Activated T-cell treated with anti-CD3 and anti-CD28 coated beads, Interleukin-2, amount 50 U/mL, for 4 hours (primary cell): Measurements from ENCODE around the gene HERPUD2. TPM values are rescaled to one million over a fixed set of nuclear protein-coding genes. Genes with fewer than 3 reads are reported as not detected.

Experiments
- ATAC-seq, 2 donors: fragments of 200-7000 bp; cut with Tn5 transposase; one replicate each; pipeline ENCODE4 v1.10.0; 2021
- DNase-seq: peaks from one replicate; pipeline ENCODE4 v3.0.0-alpha.2; 2020
- H3K27me3 Mint-ChIP-seq: one replicate; pipeline ENCODE4 v1.8.0; 2021; ENCODE audit warnings: low read depth, mixed read lengths
- H3K36me3 Mint-ChIP-seq: one replicate; pipeline ENCODE4 v1.8.0; 2022; ENCODE audit warnings: mixed read lengths; ENCODE audit not compliant: insufficient read depth
- H3K4me1 Mint-ChIP-seq: one replicate; pipeline ENCODE4 v1.8.0; 2021; ENCODE audit warnings: low read depth, mixed read lengths
- H3K4me3 Mint-ChIP-seq: one replicate; pipeline ENCODE4 v1.8.0; 2021; ENCODE audit warnings: mild to moderate bottlenecking, moderate library complexity, mixed read lengths
- H3K9me3 Mint-ChIP-seq: one replicate; pipeline ENCODE4 v1.8.0; 2021; ENCODE audit warnings: mixed read lengths
- total RNA-seq, 3 donors: library from RNA; stranded (reverse); gene quantifications; one replicate each; pipeline ENCODE4 v1.2.1, GENCODE V29; 2021

HERPUD2 gene
- total RNA-seq, 3 donors from 2014 or later = 14.9 to 18.5 (median 15.8) TPM

DNA sequence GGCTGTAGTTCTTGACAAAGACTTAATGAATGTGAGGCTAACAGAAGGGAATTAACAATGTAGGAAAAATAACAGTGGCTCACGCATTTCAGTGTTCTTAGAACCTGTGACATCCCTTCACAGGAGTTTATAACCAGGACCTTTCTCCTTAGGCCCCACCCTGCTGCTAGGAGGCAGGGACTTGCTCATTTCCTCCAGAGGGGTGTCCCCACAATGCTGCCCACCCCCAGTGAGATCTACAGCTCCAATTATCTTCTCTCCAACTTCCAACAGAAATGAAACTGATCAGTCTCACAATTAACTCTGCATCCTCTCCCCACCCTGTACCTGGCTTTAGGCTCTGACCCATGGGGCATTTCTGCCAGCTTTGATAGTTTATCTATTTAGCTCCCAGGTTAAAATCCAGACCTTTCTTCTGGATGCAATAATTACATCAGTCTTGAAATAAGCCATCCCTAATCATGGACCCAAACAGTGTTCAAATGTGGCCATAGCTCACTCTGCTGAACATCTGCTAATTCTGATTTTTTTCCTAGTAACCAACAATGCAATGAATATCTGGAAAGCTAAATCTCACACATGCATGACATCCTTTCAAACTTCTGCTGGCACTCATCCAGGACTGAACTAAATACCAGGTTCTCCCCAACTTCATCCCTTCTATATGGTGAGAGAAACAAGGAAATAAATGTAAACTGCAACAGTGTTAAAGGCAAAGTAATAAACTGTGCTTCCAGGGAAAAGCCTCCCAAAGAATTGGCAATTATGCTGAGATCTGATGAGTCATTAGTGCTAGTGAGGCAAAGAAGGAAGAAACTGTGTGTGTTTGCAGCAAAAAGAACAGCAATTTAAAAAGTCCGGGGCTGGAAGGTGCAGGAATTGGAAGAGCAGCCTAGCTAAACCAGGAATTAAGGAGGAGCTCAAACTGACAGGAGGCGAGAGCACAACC is 64.6 kb downstream of the HERPUD2 start:
- Mint-ChIP-seq H3K9me3 (no peaks in the 10 kb centered on the region), H3K36me3 (peaks cover 24% of the 10 kb centered on the region), H3K4me1 (no peaks in the 10 kb centered on the region)

DNA sequence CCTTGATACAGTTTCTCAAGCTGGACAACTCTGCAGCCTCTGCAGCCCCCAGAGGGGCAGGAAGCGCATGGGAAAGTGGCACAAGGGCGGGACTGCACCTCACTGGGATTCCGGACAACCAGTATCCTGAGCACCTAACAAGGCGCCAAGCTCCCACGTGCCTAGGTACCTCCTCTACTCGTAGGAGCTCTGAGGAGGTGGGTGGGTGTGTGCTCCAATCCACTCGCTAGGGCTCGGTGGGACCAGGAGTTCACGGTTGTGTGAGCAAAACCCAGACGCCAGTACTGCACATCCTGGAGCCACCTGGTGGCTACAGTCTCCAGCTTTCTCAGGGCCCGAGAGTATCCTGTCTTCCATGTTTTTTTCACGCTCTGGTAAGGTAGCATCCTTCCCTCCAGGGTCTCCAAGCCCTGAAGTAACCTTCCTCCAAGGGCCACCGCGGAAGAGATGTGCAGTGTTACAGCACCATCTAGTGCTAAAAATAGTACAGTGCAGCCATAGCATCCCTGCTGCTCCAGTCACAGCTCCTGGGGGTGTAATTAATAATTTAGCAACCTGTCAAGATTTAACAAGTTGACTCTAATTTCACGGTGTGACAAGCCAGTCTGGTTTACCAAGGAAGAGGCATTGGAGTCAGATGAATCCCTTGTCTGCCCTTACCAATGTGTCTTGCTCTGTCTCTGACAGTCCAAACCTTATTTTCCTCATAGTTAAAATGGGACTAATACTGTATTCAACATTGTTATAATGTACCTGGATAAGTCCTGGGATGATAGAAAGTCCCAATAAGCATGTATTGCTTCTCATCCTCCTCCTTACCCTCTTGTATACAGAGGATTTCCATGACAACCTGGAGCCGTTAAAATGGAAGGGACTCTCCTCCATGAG is 70.4 kb downstream of the HERPUD2 start:
- DNase-seq (peak; percentile 14), ATAC-seq (peak; percentile 87 to 88)
- Mint-ChIP-seq H3K9me3 (no peaks in the 10 kb centered on the region), H3K27me3 (no peaks in the 10 kb centered on the region), H3K4me1 (peaks cover 1% of the 10 kb centered on the region), H3K4me3 (no peak overlapping the region), H3K36me3 (peaks cover 6% of the 10 kb centered on the region)

More for the DNA sequence above, 64.6 kb downstream of the HERPUD2 start:
- DNase-seq (no peak), ATAC-seq (no peak)
- Mint-ChIP-seq H3K27me3 (no peaks in the 10 kb centered on the region), H3K4me3 (no peak overlapping the region)

DNA sequence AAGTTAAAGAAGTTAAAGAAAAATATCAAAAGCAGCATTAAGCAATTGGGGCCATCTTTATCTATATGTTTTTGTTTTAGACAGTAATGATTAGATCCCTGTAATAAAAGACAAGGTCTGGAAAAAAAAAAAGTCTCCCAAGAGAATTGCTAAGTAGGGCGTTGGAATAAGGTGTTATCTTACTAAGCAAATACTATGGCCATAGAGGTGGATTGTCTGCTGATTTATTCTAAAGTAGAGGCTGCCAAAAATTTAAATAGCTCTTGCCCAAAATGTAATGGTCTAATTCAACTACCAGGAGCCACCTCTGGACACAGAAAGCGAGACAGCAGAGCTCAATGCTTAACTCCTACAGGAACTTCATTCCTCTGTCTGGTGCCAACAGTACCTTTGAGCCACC is 71.6 kb downstream of the HERPUD2 start:
- no peak for DNase-seq
- H3K4me3 Mint-ChIP-seq = no peak overlapping the region
- H3K27me3 Mint-ChIP-seq = no peaks in the 10 kb centered on the region

DNA sequence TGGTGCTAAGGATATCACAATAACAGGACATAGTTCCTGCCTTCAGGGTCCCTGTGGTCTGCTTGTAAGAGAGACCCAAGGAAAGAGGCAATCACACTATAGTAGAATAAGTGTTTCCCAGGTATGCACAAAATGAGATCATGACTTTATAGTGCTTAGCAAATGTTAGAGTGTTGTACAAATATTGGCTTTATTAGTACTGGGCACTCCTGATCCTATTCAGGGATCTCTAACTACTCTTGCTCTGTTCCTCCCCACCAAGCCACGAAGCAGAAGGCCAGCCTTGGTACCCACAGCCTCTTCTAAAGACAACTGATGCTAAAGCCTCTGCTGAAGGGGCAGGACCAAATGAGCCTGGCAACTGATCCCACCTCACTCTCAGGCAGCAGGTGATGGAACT is 75.1 kb downstream of the HERPUD2 start:
- no peaks in the 10 kb centered on the region for H3K9me3 Mint-ChIP-seq
- no peaks in the 10 kb centered on the region for H3K27me3 Mint-ChIP-seq
- peaks cover 10% of the 10 kb centered on the region for H3K36me3 Mint-ChIP-seq
- peaks cover 1% of the 10 kb centered on the region for H3K4me1 Mint-ChIP-seq
- ATAC-seq (no peak), DNase-seq (no peak)
- no peak overlapping the region for H3K4me3 Mint-ChIP-seq

More for the DNA sequence above, 71.6 kb downstream of the HERPUD2 start:
- ATAC-seq = no peak
- Mint-ChIP-seq H3K36me3 (peaks cover 8% of the 10 kb centered on the region), H3K9me3 (no peaks in the 10 kb centered on the region), H3K4me1 (peaks cover 1% of the 10 kb centered on the region)

DNA sequence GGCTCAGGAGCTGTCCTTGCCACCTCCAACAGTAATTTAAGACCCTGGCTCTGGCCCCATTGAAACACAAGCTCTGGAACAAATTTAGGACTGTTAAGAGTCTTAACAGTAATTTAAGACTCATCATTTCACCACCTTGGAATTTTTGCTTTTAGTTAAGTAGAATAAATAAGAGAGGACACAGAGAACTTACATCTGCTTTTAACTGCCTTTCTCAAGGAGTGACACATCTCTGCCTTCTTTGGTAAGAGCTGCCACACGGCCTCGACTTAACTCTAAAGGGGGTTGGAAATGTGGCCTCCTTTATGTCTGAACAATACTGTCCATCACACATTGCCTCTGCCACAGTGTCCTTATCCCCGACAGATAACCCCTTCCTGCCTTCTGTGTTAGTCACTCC is 77.9 kb downstream of the HERPUD2 start:
- no peak for ATAC-seq
- H3K36me3 Mint-ChIP-seq = peaks cover 12% of the 10 kb centered on the region
- no peak overlapping the region for H3K4me3 Mint-ChIP-seq
- no peaks in the 10 kb centered on the region for H3K4me1 Mint-ChIP-seq
- DNase-seq = no peak
- H3K9me3 Mint-ChIP-seq = no peaks in the 10 kb centered on the region
- no peaks in the 10 kb centered on the region for H3K27me3 Mint-ChIP-seq

DNA sequence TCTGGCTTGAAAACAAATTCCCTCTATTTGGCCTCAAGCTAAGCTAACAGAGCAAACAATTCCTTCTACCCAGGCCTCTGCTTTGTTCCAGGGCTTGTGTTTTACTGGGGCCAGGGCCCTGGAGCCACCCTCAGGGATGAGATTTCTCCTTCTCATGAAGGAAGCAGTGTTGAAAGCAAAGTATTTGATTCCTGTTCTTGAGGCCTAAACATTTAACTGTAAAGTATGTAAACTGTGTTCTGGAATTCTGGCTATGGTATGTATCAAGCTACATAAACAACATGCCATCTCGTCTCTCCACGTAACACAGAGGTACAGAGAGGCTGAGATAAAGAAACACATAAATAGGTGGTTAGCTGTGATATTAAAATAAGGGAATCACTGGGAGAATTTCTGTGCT is 81.8 kb downstream of the HERPUD2 start:
- peaks cover 4% of the 10 kb centered on the region for H3K9me3 Mint-ChIP-seq
- no peak for DNase-seq
- no peaks in the 10 kb centered on the region for H3K27me3 Mint-ChIP-seq
- ATAC-seq = no peak
- peaks cover 12% of the 10 kb centered on the region for H3K36me3 Mint-ChIP-seq
- no peaks in the 10 kb centered on the region for H3K4me1 Mint-ChIP-seq
- no peak overlapping the region for H3K4me3 Mint-ChIP-seq

DNA sequence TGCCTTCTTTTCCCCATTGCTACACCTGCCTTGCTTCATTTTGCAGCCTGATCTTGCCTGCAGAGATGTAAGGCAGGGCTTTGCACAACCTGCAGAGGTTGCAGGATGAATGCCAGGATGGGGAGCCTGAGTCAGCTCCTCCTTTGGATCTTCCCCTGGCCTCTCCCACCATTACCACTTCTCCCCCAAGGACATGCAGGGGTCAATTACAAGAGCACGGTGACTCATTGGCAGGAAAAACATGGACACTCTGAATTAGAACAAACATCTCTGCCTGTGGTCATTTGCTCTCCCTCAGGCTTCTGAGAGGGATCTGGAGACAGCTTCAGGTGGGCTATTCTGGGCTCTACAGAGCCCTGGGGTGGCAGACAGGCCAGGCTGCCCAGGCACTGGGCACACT is 89.2 kb downstream of the HERPUD2 start:
- H3K36me3 Mint-ChIP-seq = peaks cover 10% of the 10 kb centered on the region
- no peaks in the 10 kb centered on the region for H3K9me3 Mint-ChIP-seq
- no peaks in the 10 kb centered on the region for H3K4me1 Mint-ChIP-seq
- H3K4me3 Mint-ChIP-seq = no peak overlapping the region
- DNase-seq = no peak
- no peaks in the 10 kb centered on the region for H3K27me3 Mint-ChIP-seq
- no peak for ATAC-seq

DNA sequence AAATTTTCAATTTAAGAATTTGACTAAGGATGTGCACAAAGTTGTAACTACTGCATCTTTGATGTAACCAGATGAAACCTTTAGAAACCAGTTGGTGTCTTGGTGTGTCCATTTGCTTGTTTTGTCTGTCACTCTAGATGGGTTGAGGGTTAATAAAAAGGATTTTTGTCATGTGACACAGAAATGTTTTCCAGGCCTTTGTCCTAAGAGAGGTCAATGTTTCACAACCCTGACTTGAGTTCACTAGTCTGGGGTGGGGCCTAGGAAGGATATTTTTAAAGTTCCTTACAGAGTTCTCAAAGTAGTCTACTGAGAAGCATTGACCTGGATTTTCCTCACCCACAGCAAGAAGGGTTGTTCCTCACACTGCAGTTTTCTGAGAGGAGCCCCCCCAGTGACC is 90.3 kb downstream of the HERPUD2 start:
- no peak for ATAC-seq

GRCh38 chr7:35599645-35600044 is 95.3 kb downstream of the HERPUD2 start:
- H3K36me3 Mint-ChIP-seq = peaks cover 9% of the 10 kb centered on the region

More for the DNA sequence above, 90.3 kb downstream of the HERPUD2 start:
- H3K27me3 Mint-ChIP-seq = no peaks in the 10 kb centered on the region
- H3K4me3 Mint-ChIP-seq = no peak overlapping the region
- no peak for DNase-seq
- no peaks in the 10 kb centered on the region for H3K9me3 Mint-ChIP-seq
- H3K36me3 Mint-ChIP-seq = peaks cover 9% of the 10 kb centered on the region
- H3K4me1 Mint-ChIP-seq = no peaks in the 10 kb centered on the region

DNA sequence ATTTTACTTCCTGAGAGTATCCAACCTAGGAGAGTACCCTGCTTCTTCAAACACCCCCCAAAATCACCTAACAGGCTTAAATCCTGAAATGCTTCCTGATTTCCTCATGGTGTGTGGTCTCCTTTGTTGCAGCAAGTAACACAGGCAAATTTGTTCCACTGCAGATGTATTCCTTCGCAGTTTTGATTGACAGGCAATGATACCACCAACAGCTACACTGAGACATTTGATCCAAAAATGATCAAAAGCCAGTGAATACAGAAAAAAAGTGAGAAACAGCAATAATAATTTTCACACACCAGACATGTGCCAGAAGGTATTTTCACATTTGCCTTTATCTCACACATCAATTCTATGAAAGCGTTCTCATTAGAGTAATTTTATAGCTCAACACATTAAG is 95.9 kb downstream of the HERPUD2 start:
- DNase-seq (no peak), ATAC-seq (no peak)
- H3K4me3 Mint-ChIP-seq = no peak overlapping the region
- H3K36me3 Mint-ChIP-seq = peaks cover 9% of the 10 kb centered on the region
- no peaks in the 10 kb centered on the region for H3K4me1 Mint-ChIP-seq
- H3K9me3 Mint-ChIP-seq = no peaks in the 10 kb centered on the region
- no peaks in the 10 kb centered on the region for H3K27me3 Mint-ChIP-seq

More at GRCh38 chr7:35599645-35600044, 95.3 kb downstream of the HERPUD2 start:
- ATAC-seq (no peak), DNase-seq (no peak)
- Mint-ChIP-seq H3K4me3 (no peak overlapping the region), H3K27me3 (no peaks in the 10 kb centered on the region), H3K4me1 (no peaks in the 10 kb centered on the region), H3K9me3 (no peaks in the 10 kb centered on the region)

- H3K27me3 Mint-ChIP-seq = no peaks in the 10 kb centered on the region
- no peaks in the 10 kb centered on the region for H3K9me3 Mint-ChIP-seq
Observed at GRCh38 chr7:35596061-35596460, 98.9 kb downstream of the HERPUD2 start.

GRCh38 chr7:35593899-35594298 is 101.0 kb downstream of the HERPUD2 start:
- Mint-ChIP-seq H3K27me3 (peaks cover 2% of the 10 kb centered on the region), H3K36me3 (peaks cover 7% of the 10 kb centered on the region), H3K4me1 (no peaks in the 10 kb centered on the region), H3K4me3 (no peak overlapping the region), H3K9me3 (no peaks in the 10 kb centered on the region)
- ATAC-seq (no peak), DNase-seq (no peak)

More at GRCh38 chr7:35596061-35596460, 98.9 kb downstream of the HERPUD2 start:
- ATAC-seq = no peak
- no peak for DNase-seq
- Mint-ChIP-seq H3K36me3 (peaks cover 4% of the 10 kb centered on the region), H3K4me3 (no peak overlapping the region), H3K4me1 (no peaks in the 10 kb centered on the region)

GRCh38 chr7:35588647-35589046 is 106.3 kb downstream of the HERPUD2 start:
- peaks cover 4% of the 10 kb centered on the region for H3K27me3 Mint-ChIP-seq
- no peaks in the 10 kb centered on the region for H3K9me3 Mint-ChIP-seq
- no peak for ATAC-seq
- no peak for DNase-seq
- no peak overlapping the region for H3K4me3 Mint-ChIP-seq
- no peaks in the 10 kb centered on the region for H3K4me1 Mint-ChIP-seq
- peaks cover 3% of the 10 kb centered on the region for H3K36me3 Mint-ChIP-seq

DNA sequence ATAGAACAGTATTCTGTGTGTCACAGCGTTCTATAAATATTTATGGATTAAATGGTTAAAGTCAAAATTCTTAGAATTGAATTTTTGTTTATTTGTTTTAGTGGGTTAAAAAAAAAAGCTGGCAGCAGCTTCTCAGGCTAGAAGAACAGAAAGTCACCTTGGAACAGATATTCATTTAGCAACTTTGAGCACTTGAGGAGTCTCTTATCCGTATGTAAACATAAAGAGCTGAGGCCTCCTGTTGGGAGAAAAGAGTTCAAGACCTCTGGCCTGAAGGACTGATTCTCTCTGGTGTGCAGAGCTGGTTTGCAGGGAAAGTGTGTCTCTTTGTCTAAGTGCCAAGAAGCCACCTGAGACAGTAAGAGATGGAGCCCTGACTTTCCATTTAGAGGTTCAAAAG is 109.9 kb downstream of the HERPUD2 start:
- Mint-ChIP-seq H3K27me3 (peaks cover 2% of the 10 kb centered on the region), H3K4me1 (no peaks in the 10 kb centered on the region), H3K9me3 (no peaks in the 10 kb centered on the region), H3K36me3 (no peaks in the 10 kb centered on the region), H3K4me3 (no peak overlapping the region)
- no peak for ATAC-seq
- DNase-seq = no peak
